Measurements from ENCODE around the gene RTP4. TPM values are rescaled to one million over a fixed set of nuclear protein-coding genes. Genes with fewer than 3 reads are reported as not detected.

RTP4 gene
- total and polyA plus RNA-seq, 10 of the 15 experiments (the other 5 are each of a cell fraction or from before 2014, with no cell fraction given): 2.2 to 6.5 (median 3.9) TPM

- H3K27me3 ChIP-seq (replicated peaks in 1 of 2; ENCODE audit: control insufficient read depth in 2 of 2, insufficient read depth in 2 of 2, low read length in 1 of 2): peaks cover 0 to 3% of the 10 kb centered on the region in 2 experiments; a peak in 1 of 4 replicates
- WGBS (ENCODE audit: insufficient coverage, insufficient replicate concordance, low lambda C conversion rate, missing lambda C conversion rate): 36% methylated on average over 3 of the region's 3 CpGs
- in situ Hi-C loops (cut with MboI) (no loop called here), intact Hi-C loops (cut with micrococcal nuclease; ENCODE audit: unreplicated experiment) (no loop called here)
- no peak overlapping the region for H2AFZ ChIP-seq (ENCODE audit: control insufficient read depth, low read depth, low read length)
- H3K27ac ChIP-seq (ENCODE audit: control insufficient read depth, insufficient read depth): no peak overlapping the region
- no TSS peak for BruUV-seq (replicated peaks)
- POLR2A ChIA-PET: no interaction called here
- no peaks in the 10 kb centered on the region for H3K4me1 ChIP-seq (ENCODE audit: control insufficient read depth, insufficient read depth, low read length)
- DNase-seq (ENCODE audit: low read depth, low spot score) (no peak), ATAC-seq (no peak), FAIRE-seq (no peak)
- no peak overlapping the region for H3K4me3 ChIP-seq
- H3K36me3 ChIP-seq (ENCODE audit: control insufficient read depth in 2 of 2, insufficient read depth in 2 of 2, low read length in 1 of 2): no peaks in the 10 kb centered on the region
- no peaks in the 10 kb centered on the region for H3K79me2 ChIP-seq (ENCODE audit: control insufficient read depth, insufficient read depth, low read length)
- no peak overlapping the region for H3K9ac ChIP-seq (ENCODE audit: control insufficient read depth, insufficient read depth, low read length)
- RAD21 ChIA-PET (ENCODE audit: unreplicated experiment): no interaction called here
- H4K20me1 ChIP-seq (ENCODE audit: control insufficient read depth, insufficient read depth): no peaks in the 10 kb centered on the region
- H3K4me2 ChIP-seq (ENCODE audit: control insufficient read depth, insufficient read depth): no peak overlapping the region
- CTCF ChIA-PET: interaction anchor here (6.5 kb wide), 1 partner anchor 11 kb away, joined by 49 read pairs; no protein-coding TSS in a partner anchor
- SMC1A ChIA-PET (ENCODE audit: uncharacterized antibody, unreplicated experiment): interaction anchor here (1.6 to 2.7 kb wide), 2 partner anchors 10 to 351 kb away, joined by 6 to 9 read pairs; no protein-coding TSS in a partner anchor
- no peaks in the 10 kb centered on the region for H3K9me3 ChIP-seq (replicated peaks; ENCODE audit: control insufficient read depth, insufficient read depth, low read length)
- no peak for TF ChIP-seq HDAC6 (IDR thresholded peaks at IDR 0.05; ENCODE audit: unreplicated experiment)
- TF ChIP-seq, protein P1, sequence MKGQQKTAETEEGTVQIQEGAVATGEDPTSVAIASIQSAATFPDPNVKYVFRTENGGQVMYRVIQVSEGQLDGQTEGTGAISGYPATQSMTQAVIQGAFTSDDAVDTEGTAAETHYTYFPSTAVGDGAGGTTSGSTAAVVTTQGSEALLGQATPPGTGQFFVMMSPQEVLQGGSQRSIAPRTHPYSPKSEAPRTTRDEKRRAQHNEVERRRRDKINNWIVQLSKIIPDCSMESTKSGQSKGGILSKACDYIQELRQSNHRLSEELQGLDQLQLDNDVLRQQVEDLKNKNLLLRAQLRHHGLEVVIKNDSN (IDR thresholded peaks at IDR 0.05; ENCODE audit: borderline replicate concordance, extremely low read length, insufficient read depth, low read depth, low read length): no peak
- no peak for TF ChIP-seq EZH2 (IDR thresholded peaks at IDR 0.05; ENCODE audit: borderline replicate concordance, control insufficient read depth, low read depth, low read length)
- no peak for TF ChIP-seq SIX5 (IDR thresholded peaks at IDR 0.05; ENCODE audit: low read depth, low read length, severe bottlenecking)
- no peak for TF ChIP-seq NFXL1 (IDR thresholded peaks at IDR 0.05; ENCODE audit: borderline replicate concordance)
- no peak for TF ChIP-seq FOXK2 (IDR thresholded peaks at IDR 0.05)
- no peak for TF ChIP-seq HCFC1 (IDR thresholded peaks at IDR 0.05; ENCODE audit: low read length)
- no peak for TF ChIP-seq EP300 (IDR thresholded peaks at IDR 0.05; ENCODE audit: borderline replicate concordance in 1 of 2, control insufficient read depth in 1 of 2, low read depth in 2 of 2, low read length in 2 of 2)
- TF ChIP-seq TCF3 (IDR thresholded peaks at IDR 0.05; ENCODE audit: borderline replicate concordance, insufficient read depth, low read depth, low read length): no peak
- TF ChIP-seq MTA2 (IDR thresholded peaks at IDR 0.05; ENCODE audit: low read depth): no peak
- no peak for TF ChIP-seq REST (IDR thresholded peaks at IDR 0.05; ENCODE audit: low read depth, low read length)
- no peak for TF ChIP-seq MYB (IDR thresholded peaks at IDR 0.05; ENCODE audit: borderline replicate concordance, low read depth, low read length)
- TF ChIP-seq, protein P2, sequence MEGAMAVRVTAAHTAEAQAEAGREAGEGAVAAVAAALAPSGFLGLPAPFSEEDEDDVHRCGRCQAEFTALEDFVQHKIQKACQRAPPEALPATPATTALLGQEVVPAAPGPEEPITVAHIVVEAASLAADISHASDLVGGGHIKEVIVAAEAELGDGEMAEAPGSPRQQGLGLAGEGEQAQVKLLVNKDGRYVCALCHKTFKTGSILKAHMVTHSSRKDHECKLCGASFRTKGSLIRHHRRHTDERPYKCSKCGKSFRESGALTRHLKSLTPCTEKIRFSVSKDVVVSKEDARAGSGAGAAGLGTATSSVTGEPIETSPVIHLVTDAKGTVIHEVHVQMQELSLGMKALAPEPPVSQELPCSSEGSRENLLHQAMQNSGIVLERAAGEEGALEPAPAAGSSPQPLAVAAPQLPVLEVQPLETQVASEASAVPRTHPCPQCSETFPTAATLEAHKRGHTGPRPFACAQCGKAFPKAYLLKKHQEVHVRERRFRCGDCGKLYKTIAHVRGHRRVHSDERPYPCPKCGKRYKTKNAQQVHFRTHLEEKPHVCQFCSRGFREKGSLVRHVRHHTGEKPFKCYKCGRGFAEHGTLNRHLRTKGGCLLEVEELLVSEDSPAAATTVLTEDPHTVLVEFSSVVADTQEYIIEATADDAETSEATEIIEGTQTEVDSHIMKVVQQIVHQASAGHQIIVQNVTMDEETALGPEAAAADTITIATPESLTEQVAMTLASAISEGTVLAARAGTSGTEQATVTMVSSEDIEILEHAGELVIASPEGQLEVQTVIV (IDR thresholded peaks at IDR 0.05; ENCODE audit: borderline replicate concordance, partially characterized antibody): no peak
- TF ChIP-seq HDAC2 (IDR thresholded peaks at IDR 0.05): no peak
- no peak for TF ChIP-seq IKZF1 (conservative IDR thresholded peaks at IDR 0.05)
- TF ChIP-seq, protein P3, sequence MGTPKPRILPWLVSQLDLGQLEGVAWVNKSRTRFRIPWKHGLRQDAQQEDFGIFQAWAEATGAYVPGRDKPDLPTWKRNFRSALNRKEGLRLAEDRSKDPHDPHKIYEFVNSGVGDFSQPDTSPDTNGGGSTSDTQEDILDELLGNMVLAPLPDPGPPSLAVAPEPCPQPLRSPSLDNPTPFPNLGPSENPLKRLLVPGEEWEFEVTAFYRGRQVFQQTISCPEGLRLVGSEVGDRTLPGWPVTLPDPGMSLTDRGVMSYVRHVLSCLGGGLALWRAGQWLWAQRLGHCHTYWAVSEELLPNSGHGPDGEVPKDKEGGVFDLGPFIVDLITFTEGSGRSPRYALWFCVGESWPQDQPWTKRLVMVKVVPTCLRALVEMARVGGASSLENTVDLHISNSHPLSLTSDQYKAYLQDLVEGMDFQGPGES (IDR thresholded peaks at IDR 0.05): no peak
Measured at GRCh38 chr3:187328691-187329090, 39.5 kb upstream of the RTP4 start.
